HG03159 (cell line): Measurements from ENCODE around the gene VIPR2.

Experiments
- ATAC-seq: cut with Tn5 transposase; IDR thresholded peaks from one replicate; pipeline ENCODE4 v1.9.1; 2021; ENCODE audit warnings: mild to moderate bottlenecking, moderate library complexity; ENCODE audit not compliant: unreplicated experiment

Gene VIPR2

DNA sequence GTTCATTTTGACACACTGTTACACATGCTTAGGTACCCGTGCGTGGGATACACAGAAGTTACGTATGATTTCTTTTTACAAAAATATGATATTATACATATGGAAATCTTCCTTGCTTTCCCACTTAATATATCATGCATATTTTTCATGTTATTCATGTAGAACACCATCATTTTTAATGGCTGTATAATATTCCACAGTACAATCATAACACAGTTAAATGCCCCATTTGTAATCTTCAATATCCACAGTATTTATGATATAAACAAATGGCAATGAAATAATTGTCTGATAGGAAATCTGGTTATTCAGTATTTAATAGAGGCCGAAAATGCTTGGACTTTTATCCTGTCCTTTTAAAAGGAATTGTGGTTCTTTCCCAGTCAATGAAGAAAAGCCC is 23.2 kb downstream of the VIPR2 start:
- no peak for ATAC-seq

DNA sequence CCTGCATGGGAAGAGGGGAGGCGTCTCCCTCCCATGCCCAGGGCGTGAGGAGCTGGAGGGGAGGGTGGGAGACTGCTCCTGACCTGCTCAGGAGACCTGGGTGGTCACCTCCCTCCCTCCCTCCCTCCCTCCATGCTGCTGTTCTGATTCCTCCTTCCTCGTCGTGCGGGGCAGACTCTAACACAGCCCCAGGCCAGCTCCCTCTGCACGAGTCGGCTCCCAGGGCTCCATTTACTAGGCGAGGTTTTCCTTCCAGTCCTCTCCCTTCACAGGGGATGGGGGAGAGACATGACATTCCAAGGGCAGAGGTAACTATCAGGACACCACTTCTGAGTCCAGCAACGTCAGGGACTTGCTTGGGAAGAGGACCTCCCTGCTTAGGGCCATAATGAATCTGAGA is 23.6 kb downstream of the VIPR2 start:
- ATAC-seq = no peak

DNA sequence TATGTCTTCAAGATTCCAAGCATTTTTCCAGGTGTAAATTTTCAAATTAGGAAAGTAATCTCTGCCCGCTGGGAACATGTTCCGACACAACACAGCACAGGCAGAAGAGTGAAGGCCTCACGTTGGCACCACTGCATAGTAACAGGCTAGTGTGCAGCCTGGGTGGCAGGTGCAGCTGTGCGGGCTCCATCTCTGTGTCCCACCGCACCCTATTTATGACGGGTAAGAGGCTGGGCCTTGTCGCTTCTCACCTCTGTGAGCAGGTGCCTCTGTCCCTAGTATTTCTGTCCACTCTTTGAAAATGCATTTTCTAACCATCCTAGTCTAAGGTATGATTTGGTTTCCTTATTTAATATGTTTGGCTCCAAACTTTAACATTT is 24.1 kb downstream of the VIPR2 start:
- ATAC-seq = no peak

DNA sequence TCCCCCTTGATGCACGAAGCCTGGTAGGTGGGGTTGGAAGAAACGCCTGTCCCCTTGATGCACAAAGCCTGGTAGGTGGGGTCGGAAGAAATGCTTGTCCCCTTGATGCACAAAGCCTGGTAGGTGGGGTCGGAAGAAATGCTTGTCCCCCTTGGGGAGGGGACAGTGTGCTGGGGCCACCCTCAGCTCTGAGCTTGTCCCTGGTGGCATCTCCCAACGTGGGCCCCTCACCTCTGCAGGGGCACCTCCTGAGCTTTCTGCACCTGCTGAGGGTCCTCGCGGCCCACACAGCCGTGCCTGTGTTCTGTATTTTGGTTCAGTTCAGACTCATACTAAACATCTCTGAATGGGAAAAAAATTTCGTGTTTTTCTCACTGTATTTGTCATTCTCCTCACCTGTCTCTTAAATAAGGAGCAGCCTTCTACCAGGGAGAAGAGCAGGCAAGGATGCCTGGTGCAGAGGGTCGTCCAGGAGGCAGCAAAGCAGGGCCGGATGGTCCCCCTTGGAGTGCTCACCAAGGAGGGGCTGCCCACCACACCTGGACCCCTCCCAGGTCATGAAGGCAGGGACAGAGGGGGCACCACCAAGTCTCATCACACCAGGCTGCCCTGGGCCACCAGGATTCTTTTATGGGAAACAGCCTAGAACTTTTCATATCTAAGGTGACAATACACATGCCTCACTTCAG is 24.7 kb downstream of the VIPR2 start:
- no peak for ATAC-seq

DNA sequence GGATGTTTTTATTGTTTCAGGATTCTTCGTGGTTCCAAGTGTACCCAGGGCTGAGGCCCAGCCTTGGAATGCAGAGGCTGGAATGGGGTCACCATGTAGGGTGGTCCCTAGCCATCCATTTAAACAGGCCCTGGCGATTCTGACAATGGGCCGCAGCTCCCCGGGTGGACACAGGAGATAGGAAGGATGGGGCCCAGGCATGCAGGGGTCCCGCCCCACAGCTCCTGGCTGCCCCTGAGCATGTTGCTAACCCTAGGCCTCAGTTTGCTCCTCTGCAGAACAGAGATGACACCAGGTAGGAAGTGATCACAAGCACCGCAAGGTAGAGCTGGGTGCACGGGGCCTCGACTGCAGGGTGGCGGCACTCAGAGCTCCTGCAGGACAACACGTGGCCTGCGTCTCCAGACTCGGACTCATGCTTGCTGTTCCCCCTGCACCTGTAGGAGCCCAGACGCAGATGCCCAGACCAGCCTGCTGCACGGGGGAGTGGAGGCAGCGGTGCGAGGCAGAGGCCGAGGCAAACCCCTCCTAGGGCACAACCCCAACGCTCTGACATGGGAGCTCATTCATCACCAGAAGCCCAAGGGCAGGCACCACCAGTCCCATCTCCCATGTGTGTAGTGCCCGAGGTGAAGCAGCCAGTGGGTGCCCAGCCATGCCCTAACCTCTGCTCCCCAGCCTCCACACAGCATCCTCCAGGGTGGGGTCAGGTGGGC is 25.5 kb downstream of the VIPR2 start:
- no peak for ATAC-seq

DNA sequence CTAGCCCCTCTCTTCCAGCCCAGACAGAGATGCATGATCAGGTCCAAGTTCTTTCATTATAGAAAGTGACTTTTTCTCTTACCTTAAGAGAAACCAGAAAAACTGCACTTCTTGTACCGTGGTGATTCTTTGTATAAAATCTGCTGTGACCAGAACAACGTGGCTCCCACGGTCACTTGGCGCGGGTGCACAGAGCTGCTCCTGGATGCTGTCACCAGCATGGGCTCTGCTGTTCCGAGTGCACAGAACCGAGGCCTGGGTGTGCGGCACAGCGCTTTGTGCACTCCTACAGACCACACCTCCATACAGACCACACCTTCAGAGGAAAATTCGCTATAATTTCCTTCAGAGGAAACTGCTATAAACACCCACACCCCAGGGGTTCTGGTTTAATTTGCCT is 26.0 kb downstream of the VIPR2 start:
- ATAC-seq = no peak

DNA sequence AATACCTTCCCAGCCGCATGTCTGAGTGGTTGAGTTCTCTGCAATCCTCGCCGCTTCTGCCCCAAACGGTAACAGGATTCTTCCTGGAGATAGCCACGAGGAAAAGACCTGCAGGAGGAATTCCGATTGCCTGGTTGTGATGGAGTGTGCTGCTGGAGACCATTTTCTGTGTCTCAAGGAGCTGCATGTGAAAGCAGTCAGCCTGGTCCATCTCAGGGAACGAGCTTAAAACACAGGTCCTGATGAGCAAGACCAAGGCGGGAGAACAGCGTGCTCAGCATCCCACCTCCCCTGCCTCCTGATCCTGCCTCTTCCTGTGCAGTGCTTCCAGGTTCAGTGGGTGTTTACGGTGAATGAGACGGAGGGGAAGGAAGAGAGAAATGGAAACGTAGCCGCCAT is 26.5 kb downstream of the VIPR2 start:
- no peak for ATAC-seq

DNA sequence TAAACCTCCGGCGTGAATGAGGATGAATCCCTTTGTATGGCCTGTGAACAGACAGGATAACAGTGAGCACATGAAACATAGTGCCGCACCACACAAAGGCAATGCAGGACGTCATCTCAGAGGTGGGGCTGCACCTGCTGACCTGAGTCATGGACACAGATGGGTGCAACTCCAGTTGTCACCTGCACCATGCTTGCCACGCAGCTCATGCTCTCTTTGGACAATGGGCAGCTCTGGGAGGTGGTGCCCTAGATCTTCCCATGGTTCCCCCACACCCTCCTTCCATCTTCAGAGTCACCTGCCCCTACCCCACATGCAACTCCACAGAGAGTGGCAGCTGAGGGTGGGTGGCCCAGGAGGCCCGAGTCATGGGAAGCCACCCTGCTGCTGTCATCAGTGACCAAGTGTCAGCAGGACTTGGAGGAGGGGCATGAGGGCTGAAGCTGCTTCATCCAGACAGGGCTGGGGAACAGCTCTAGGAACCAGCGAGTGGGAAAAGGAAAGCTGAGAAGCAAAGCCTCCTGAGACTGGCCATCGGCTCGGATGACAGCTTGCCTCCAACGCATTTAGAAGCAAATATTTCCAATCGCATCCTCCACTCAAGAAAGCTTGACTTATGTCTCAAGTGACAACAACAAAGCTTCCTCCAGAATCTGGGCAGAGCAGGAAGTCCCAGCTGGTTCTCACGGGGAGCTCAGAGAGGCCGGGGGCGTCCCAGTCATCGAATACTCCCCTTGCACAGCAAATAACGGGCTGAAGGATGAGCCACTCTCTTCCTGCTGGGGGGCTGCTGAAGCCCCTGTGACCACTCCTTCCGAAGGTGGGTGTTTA is 27.1 kb downstream of the VIPR2 start:
- ATAC-seq = no peak

DNA sequence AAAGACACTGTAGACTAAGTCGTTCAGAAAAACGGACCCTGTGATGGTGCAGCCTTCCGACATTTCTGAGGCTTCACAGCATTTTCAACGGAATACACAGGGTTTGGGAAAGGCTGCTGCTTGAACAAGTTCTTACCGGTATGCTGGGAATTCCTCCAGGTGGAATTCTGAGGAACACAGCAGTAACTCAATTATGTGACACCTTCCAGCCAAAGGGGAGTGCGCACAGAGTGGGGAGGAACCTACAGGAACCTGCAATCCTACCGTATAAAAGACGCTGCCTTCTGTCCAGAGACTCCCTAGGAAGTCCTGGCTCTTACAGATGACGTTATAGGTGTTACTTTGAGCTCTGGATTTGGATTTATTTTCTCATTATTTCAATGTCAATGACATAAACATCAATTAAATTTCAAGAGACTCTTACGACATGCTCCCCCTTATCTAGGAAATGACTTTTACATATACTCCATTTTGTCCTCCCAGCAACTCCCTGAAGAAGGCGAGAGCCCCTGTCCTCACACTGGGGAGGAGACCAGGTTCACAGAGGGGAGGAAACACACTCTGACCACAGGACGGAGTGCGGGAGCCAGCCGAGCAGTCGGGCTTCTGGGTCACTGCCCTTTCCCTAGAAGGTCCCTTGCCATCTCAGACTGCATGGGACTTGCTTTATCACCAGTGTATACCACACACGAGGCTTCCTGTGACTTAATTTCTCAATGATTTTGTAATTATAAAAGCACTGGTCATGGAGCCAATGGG is 27.9 kb downstream of the VIPR2 start:
- no peak for ATAC-seq

DNA sequence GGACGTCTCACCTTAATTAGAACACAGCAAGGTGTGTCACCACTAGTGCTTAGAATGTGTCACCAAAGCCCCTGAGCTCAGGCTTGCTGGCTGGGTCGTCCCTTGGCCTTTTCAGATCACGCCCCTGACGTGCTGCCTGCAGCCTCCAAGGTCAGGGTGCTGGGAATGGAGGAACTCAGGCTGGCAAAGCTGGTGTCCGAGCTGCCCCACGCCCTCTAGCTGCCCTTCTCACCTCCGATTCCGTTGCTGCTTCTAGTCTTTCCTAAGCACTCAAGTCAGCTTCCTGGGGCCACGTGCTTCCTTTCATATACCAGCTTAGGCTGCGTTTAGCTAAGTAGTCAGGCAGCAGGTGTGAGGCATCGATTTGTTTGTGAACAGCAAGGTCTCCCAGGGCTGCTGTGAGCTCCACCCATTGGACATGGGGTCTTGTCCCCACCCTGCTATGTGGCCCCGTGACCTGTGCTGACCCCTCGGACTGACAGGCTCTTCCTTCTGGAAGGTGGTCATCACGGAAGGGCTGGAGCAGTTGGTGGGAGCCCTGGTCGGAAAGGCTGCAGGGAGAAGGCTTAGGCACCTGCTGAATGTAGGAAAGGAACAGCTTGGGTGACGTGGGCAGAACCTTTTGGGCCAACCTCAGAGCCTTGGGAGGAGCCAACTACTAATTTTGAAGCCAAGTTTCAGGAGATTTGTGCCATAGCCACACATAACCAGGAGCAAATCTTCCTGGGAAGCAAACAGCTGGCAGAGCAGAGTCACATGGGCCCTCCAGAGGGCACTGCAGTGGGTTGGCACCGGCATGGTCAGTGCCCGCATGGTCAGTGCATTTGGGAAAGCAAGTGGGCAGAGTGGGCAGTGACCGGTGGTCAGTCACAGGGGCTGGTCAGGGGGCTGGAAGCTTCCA is 28.8 kb downstream of the VIPR2 start:
- ATAC-seq = no peak

DNA sequence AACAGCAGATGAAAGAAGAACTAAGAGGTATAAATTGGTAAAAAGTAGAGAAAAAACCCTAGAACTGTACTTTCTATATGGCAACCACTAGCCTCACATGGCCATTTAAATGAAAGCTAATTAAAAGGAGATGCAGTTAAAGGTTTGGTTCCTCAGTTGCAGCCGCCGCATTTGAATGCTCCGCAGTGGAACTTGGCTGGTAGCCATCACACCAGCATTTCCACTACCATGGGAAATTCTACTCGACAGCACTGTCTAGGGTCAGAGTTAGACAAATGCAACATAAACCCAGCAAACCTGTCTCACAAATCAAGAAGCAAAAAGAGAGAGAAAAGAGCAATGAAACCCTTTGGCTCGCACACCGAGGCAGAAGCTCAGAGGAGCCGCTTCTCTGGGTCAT is 29.7 kb downstream of the VIPR2 start:
- ATAC-seq = no peak

DNA sequence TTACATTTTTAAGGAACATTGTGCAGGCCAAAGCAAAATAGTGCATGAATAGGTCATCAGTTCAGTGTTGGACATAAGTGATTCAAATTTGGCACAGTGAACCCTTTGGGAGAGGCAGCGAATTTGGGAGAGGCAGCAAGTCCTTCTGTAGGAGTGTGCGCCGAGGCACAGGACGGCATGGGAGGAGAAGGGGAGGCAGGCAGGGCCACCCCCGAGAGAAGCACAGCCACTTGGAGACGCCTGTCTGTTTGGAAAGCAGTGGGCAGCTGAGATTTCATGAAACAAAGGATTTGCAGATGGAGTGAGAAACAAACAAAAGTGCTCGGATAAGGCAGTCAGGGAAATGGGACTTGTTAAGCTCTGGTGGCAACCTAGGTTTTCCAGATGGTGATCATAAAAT is 30.6 kb downstream of the VIPR2 start:
- ATAC-seq = no peak

DNA sequence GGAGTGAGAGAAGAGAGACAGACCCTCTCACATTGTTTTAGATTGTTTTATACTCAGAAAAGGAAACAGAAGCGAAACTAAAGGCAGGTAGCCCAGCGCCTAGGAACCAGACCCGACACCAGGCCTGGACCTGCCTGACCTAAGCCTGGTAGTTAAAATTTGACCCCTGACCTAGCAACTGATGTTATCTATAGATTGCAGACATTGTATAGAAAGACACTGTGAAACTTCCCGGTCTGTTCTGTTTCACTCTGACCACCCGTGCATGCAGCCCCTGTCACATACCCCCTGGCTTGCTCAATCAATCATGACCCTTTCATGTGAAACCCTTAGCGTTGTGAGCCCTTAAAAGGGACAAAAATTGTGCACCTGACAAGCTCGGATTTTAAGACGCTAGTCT is 31.6 kb downstream of the VIPR2 start:
- no peak for ATAC-seq

DNA sequence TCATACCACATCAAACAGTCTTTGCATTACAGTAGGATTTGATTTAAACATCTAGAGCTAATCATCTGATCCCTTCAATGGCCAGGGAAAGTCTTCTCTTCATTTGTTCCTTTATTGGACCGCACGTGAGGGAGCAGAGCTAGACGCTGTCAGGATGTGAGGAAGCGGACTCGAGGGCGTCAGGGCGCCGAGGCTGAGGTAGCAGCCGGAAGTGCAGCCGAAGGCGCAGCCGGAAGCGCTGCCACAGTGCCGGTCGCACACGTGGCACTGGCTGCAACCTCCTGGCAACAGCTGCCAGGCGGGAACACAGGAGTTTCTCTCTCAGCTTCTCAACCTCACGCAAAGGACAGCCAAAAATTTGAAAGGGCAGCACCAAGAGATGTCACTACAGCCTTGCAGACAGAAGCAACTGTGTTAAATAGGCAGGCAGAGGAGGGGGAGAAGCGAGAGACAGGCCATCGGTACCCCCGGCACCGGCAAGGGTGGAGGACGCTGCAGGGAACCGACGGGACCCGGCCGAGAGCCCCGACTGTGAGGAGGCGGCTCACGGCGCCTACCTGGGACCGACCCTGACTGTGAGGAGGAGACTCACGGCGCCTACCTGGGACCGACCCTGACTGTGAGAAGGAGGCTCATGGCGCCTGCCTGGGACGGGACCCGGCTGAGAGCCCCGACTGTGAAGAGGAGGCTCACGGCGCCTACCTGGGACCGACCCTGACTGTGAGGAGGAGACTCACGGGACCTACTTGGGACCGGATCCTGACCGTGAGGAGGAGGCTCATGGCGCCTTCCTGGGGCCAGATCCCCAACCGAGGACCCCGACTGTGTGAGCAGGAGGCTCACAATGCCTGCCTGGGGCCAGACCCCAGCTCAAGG is 32.3 kb downstream of the VIPR2 start:
- no peak for ATAC-seq

DNA sequence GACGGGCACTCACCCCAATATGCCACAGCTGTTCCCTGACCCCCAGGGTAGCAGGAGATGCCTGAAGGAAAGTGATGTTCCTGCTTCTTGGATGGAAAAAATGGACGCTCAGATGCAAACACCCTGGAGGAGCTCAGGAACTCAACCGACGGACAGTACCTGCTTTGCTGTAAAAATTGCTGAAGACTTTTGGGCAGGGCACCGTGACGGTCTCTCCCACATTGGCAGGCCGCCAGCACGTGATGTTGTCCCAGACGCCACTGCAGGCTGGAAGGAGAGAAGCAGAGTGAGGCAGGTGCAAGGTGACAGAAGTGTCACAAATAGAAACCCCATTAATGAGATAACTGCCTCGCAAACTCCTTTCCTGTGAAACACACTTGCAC is 35.0 kb downstream of the VIPR2 start:
- no peak for ATAC-seq

DNA sequence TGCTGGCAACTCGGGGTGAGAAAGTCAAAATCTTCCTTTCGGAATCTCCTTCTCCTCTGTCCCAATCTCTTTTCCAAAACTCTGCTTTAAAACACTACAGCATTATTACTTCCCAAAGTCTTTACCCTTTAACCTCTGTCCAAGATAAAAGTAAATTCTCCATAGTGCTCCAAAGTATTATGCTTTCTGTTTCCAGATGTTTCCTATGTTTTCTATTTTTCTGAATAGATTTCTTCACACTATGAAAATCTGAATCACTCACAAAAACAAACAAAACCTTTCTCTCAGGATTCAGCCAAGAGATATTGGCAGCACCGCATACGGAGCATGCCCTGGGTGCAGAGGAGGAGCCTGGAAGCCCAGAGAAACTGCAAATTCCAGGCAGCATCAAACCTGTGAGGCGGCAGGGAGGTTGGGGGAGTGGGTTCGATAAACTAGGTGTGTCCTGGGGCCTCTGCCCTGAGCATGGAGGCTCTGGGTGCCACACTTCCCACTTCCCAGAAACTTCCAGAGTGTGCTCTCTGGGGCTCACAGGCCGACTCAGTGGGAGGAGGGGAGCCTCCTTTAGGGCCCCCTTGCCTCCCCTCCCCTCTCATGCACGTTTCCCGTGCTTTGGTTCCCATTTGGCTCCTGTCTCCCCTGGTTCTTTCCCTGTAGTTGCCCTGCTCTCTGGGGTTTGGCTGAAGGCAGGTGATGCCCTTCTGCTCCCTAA is 35.6 kb downstream of the VIPR2 start:
- ATAC-seq = no peak

DNA sequence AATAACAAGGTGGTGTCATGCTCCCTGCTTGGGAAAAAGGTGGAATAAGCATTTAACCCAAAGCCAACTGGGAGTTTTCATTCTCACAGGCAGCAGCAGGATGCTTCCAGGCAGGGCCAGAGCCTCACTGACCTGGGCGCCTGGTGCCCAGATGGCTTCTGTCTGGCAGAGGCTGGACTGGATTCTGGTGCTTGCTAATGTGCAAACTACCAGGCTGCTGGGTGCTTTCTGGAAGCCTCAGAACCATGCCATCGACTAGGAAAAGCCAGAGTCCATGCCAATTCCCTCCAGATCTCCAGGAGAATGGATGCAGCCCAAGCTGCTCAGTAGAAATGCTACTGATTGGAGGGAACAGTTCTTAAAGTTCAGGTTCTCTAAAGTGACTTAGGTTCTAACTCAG is 36.2 kb downstream of the VIPR2 start:
- no peak for ATAC-seq

DNA sequence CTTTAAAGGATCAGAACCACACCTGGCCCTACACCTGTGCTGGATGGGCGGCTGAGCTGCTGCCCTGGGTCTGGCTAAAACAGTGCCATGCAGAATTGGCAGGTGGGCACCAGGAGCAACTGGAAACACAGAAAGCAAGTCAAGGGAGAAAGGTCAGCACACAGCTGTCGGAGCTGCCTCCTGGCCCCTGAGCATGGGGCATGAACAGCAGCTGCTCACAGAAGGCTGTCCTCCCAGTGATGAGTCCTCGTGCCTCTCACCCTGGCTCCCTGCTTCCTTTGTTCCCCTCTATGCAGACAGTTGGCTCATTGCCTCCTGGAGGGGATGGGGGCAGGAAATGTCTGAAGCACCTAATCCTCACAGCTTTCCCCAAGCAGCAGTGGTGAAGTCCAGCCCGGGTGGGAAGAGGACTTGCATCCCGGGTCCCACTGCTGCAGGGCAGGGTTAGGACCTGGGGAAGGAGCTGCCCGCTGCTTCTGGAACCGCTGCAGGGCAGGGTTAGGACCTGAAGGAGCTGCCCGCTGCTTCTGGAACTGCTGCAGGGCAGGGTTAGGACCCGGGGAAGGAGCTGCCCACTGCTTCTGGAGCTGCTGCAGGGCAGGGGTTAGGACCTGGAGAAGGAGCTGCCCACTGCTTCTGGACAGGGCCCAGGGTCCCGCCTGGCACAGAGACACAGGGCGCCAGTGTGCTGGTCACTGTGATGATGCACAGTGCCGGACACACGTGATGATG is 37.3 kb downstream of the VIPR2 start:
- no peak for ATAC-seq
